ENCODE measurements around the gene PKNOX1.
"Not testable (repeated sequence)": the region's sequence is repeated elsewhere in the genome, so short reads cannot be mapped to it uniquely, and the experiment has no call there.

PKNOX1 gene, protein sequence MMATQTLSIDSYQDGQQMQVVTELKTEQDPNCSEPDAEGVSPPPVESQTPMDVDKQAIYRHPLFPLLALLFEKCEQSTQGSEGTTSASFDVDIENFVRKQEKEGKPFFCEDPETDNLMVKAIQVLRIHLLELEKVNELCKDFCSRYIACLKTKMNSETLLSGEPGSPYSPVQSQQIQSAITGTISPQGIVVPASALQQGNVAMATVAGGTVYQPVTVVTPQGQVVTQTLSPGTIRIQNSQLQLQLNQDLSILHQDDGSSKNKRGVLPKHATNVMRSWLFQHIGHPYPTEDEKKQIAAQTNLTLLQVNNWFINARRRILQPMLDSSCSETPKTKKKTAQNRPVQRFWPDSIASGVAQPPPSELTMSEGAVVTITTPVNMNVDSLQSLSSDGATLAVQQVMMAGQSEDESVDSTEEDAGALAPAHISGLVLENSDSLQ

GRCh38 chr21:42973991-42974831 lies at the start of gene PKNOX1:
Gene PKNOX1 (plus strand): TSS chr21:42974562. CDS start chr21:43004382, 29,820 bp downstream.
- DNase-seq = peak; percentile 96 to 98

GRCh38 chr21:42925114-42925926 lies 49.0 kb upstream of the PKNOX1 start, which contains the start of gene ERVH48-1:
Gene ERVH48-1 (minus strand): TSS chr21:42925630. CDS start chr21:42919006, 6,624 bp downstream.
- no peak for DNase-seq

DNA sequence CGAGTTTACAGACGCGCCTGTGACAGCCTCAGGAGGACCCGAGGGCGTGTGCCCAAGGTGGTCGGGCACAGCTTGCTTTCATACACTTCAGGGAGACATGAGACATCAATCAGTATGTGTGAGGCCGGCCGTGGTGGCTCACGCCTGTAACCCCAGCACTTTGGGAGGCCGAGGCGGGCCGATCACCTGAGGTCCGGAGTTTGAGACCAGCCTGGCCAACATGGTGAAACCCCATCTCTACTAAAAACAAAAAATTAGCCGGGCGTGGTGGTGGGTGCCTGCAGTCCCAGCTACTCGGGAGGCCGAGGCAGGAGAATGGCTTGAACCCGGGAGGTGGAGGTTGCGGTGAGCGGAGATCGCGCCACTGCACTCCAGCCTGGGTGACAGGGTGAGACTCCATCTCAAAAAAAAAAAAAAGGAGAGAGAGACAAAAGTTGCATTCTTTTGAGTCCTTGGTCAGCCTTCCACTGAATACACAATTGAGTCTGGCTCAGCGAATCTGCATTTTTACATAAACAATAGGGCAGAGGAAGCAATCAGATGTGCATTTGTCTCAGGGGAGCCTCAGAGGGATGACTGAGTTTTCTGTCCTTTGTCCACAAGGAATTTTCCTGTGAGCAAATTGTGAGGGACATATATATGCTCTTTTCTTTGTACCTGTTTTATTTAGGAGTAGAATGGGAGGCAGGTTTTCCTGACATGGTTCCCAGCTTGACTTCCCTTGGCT lies 46.7 kb upstream of the PKNOX1 start:
- DNase-seq = not testable (repeated sequence)

GRCh38 chr21:42929969-42930368 lies 44.4 kb upstream of the PKNOX1 start:
- no peak for DNase-seq

DNA sequence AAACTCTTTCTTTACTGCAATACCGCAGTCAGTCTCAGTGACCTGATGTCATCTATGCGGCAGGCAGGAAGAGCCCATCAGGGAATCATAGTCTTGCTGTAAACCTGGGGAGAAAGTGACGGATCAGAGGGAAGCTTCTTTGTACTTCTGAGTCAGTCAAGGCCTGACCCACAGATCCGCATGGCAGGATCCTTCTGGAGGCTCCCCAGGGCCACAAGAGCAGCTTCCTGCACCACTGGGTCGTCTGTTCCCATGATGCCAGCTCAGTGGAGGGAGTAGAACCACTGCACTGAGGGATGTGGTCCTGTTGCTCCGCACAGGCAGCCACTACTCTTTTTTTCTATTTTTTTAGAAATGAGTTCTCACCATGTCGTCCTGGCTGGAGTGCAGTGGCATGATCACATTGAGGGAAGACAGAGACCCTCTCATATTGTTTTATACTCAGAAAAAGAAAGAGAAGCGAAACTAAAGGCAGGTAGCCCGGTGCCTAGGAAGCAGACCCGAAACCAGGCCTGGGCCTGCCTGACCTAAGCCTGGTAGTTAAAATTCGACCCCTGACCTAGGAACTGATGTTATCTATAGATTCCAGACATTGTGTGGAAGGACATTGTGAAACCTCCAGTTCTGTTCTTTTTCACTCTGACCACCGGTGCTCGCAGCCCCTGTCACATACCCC lies 42.7 kb upstream of the PKNOX1 start:
- DNase-seq = no peak

GRCh38 chr21:42932378-42933136 lies 41.8 kb upstream of the PKNOX1 start:
- not testable (repeated sequence) for DNase-seq

- not testable (repeated sequence) for DNase-seq
These were observed 41.0 kb upstream of the PKNOX1 start for GRCh38 chr21:42933137-42933970.

DNA sequence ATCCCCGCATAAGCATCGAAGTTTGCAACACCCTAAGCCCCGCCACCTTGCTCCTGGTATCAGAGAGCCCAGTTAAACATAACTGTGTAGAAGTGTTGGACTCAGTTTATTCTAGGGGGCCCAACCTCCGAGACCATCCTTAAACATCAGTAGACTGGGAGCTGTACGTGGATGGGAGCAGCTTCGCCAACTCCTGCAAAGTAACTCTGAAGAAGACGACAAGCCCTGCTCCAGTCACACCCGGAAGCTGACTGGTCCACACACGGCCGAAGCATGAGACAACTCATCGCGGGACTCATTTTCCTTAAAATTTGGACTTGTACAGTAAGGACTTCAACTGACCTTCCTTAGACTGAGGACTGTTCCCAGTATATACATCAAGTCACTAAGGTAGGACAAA lies 40.4 kb upstream of the PKNOX1 start:
- DNase-seq = not testable (repeated sequence)

GRCh38 chr21:42936360-42936759 lies 38.0 kb upstream of the PKNOX1 start:
- DNase-seq = not testable (repeated sequence)

GRCh38 chr21:42937034-42937940 lies 37.1 kb upstream of the PKNOX1 start:
- not testable (repeated sequence) for DNase-seq

DNA sequence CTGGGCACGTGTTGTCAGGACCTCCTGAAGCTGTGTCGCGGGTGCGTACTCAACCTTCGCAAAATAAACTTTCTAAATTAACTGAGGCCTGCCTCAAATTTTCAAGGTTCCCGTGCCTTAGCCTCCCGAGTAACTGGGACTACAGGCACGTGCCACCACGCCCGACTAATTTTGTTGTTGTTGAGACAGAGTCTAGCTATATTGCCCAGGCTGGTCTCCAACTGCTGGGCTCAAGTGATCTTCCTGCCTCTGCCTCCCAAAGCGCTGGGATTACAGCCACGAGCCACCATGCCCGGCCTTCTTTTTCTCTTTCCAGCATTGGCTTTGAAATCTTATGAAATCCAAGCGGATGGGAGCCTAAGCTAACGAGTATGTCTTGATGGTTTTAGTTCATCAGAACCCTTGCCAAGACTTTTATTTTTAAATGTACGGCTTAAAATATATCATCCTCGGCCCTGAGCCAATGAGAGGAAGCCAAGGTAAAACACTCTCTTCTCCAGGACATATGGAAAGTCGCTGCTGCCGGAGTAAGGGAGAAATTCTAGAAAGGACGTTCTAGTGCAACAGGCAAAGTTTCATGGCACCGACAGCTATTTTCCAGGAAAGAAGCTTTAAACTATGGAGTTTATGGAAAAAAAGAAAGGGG lies 36.3 kb upstream of the PKNOX1 start:
- no peak for DNase-seq

GRCh38 chr21:42938606-42938995 lies 35.8 kb upstream of the PKNOX1 start:
- not testable (repeated sequence) for DNase-seq

GRCh38 chr21:42939582-42940413 lies 34.6 kb upstream of the PKNOX1 start:
- DNase-seq = peak; percentile 54 to 73

- DNase-seq = no peak
These were observed 32.7 kb upstream of the PKNOX1 start for GRCh38 chr21:42941696-42942085.

DNA sequence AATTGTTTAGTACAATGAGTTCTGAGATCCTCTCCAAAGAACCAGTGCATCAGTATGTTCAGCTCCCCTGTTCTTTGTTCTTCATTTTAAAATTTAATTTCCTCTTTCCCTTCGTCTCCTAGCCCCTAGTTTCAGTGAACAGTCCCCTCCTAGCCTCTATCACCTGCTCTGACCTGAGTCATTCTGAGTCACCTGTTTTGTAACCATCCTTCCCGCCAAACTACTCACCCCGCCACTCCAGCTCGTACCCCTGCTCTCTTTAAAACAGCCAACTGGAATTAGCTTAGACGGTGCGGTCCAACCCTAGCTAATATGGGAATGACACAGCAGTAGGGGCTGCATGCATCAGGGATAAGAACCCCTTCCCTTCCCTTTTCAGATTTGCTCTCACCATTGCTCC lies 32.1 kb upstream of the PKNOX1 start:
- no peak for DNase-seq

GRCh38 chr21:42949094-42949755 lies 25.1 kb upstream of the PKNOX1 start:
- DNase-seq = not testable (repeated sequence)
